Measurements from ENCODE around the gene DCC.

Gene DCC

GRCh38 chr18:52519021-52519420, 179.0 kb downstream of the DCC start:
- DNase-seq, result no peak

GRCh38 chr18:52523566-52523965, 183.6 kb downstream of the DCC start:
- DNase-seq, result no peak

DNA sequence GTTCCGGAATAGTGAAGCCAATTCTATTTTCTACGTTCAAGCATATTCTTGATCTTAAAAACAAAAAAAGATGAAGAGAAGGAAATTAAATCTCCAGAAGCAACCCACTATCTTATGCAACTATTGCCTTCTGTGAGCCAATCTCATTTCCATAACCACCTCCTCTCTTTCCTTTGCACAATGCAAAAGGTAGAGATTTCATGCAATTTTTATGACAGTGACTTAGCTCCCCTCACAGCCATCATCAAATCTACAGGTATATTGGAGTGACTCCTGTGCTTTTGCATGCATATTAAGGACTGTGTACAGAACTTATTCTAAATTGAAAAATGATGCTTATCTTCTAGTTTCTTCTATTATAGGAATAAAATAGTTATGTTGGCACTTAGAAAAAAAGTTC, 191.8 kb downstream of the DCC start:
- DNase-seq, result no peak

DNA sequence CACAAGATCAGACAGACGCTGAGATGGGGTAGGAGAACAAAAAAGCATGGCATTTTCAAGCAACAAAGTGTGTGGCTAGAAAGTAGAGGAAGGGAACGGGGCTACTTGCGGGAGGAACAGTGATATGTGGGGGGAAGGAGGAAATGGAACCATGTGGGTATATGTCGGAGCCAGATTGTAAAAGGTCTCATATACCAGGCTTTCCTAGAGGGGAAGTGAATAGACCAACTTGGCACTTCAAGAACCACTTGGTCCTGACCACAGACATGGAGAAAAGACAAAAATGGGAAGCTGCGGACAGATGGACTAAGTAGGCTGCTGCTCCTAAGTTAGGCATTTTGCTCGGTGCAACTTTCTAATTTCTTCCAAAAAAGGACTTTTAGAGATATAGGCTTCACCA, 196.0 kb downstream of the DCC start:
- no peak for DNase-seq

- peak; percentile 27 for DNase-seq
Measured at GRCh38 chr18:52537261-52537660, 197.3 kb downstream of the DCC start.

- DNase-seq, result no peak
Measured at GRCh38 chr18:52541056-52541455, 201.1 kb downstream of the DCC start.

DNA sequence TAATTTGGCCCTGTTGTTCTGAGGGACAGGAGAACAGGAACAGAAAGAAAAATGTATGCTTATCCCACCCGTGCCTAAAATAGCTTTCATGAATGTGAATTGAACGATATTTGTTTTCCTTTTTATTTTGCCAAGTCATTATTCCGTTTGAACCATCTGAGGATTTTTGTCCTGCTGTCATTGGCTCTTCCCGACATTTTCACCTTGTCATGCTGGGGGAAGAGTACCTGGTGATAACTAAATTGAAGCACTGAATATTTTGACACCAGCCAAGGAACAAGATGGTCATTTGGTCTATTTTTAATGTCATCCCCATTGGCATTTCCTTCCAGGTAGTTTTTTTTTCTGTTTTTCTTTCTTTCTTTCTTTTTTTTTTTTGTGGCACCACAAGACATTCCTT, 204.1 kb downstream of the DCC start:
- no peak for DNase-seq

- no peak for DNase-seq
Measured at GRCh38 chr18:52546686-52547346, 206.8 kb downstream of the DCC start.

DNA sequence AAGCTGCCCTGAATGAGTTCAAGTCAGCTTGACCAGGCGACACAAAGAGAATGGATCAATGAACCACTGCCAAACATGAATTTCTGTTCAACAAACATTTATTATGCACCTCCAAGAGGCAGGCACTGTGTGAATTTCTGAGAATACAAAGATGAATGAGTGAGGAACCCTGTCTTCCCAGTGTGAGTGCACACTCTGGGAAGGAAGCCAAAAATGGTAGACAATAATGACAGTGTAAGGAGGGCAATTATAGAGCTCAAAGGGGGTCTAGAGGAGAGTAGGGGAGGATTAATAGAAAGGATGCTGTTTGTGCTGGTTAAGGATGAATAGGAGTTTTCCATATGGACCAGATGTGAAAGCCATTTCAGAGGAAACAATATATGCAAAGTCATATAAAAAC, 213.4 kb downstream of the DCC start:
- DNase-seq, result peak; percentile 20

DNA sequence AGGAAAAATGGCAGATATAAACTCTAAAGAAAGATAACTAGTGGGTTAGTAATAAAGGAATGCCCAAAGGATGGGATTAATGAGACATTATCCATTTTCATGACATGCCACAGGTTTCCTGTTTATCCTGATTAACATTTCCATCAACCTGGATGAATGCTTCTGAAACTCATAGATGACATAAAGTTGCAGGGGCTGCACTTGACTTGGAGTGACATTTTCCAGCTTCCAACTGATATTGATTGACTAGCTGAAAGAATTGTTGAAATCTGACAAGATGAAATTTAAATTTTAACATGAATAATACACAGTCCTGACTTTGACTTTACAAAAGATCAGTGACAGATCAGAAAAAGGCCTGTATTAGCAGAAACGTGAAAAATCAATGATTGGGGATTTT, 214.2 kb downstream of the DCC start:
- no peak for DNase-seq

GRCh38 chr18:52567360-52567759, 227.4 kb downstream of the DCC start:
- no peak for DNase-seq

DNA sequence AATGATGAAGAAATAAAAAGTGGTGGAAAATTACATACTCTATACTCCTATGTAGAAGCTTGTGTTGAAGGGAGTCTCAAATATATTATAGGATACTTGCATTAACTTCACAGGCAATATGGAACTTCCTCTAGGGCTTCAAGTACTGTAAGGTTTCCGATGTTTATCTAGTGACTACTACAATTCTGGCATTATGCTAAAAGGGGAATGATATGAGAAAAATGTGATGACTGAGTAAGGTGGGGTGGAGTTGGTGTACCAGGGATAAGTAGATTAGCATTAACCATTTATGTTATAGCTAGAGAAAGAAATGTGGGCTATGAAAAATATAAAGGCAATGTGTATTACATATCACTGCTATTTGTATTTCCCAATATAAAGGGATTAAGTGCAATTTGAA, 229.5 kb downstream of the DCC start:
- no peak for DNase-seq

- DNase-seq, result no peak
Measured at GRCh38 chr18:52570975-52571374, 231.0 kb downstream of the DCC start.

GRCh38 chr18:52572036-52573000, 232.3 kb downstream of the DCC start:
- peak; percentile 77 for DNase-seq

GRCh38 chr18:52577795-52578194, 237.8 kb downstream of the DCC start:
- DNase-seq, result peak; percentile 73

DNA sequence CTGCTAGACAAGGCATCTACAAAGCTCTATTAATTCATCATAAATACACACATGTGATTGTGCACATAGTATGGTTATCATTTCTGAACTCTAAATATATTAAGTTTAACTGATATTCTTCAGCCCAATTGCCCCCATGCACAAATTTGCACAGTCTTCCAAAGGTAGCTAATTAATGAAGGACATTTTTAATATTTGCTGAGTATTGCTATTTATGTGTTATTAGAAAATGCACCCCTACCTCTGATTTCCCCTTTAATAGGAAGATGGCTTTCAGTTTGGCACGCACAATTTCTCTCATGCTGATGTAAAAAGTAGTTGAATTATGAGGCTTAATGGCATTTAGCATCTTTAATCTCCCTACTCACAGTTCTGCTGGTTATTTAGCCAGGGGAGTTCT, 242.1 kb downstream of the DCC start:
- DNase-seq, result no peak

GRCh38 chr18:52582516-52582915, 242.5 kb downstream of the DCC start:
- no peak for DNase-seq

- no peak for DNase-seq
Measured at GRCh38 chr18:52588931-52589330, 248.9 kb downstream of the DCC start.

DNA sequence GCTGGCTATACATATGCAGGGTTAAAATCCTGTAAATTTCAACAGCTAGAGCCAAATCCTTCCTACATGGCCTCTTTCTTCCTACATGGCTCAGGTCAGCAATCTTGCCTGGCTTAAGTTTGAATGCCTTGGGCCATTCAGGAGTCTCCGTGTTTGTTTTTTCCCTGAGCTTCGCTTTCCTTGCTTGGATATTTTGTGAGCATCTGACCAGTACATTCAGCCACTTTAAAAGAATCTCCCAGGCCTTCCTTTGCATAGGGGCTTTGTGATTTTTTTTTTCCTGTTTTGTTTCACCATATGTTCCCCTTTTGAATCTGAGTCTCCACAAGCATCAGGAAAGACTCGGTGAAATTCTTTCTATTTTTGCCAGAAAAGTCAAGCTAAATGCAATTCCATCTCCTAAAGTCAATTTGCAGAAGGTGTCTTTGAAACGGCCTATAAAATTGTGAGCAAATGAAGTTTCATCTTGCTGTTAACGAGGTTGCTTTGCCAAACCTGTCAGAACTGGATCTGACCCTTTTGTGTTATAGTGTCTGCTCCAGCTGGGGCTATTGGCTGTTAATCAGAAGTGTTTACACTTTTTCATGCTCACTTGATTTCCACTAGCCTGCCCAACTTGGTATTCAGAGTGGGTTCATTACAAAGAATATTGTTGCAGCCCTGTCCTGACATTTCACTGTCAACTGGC, 256.9 kb downstream of the DCC start:
- peak; percentile 66 for DNase-seq

DNA sequence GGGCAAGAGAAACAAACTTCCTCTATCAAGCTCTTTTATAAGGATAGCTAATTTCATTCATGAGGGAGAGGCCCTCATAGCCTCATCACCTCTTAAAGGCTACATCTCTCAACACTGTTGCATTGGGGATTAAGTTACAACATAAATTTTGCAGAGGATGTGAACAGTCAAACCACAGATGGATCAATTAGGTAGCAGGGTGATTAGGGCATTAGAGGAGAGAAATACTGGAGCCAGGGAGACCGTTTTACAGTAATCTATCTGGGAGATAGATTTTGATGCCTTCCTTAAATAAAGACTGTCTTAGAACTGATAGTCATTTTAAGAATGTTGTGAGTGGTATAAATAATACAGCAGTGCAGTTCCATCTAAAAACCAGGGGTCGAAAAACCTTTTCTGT, 258.9 kb downstream of the DCC start:
- DNase-seq, result no peak

DNA sequence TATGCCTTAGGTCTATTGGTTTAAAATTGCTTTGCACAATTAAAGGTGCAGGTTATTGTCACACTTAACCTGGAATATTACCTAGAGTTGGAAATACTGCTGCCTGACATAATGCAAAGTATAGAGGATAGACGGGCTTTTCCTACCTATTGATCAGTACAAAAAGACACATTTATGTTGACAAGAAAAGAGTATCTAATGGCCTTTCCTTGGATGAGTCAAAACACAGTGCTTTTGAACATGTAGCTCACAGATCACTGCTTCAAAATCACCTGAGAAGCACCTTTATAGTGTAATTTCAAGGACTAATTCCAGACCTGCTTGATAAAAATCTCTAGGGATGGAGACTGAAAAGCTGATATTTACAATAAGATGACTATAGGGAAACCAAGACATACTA, 262.8 kb downstream of the DCC start:
- DNase-seq, result no peak

- DNase-seq, result no peak
Measured at GRCh38 chr18:52605345-52605744, 265.3 kb downstream of the DCC start.

GRCh38 chr18:52607985-52608384, 268.0 kb downstream of the DCC start:
- no peak for DNase-seq

Measured in NCI-H1417 treated with DMSO at 0.1 percent for 48 hours (cell line).